GM15510 (cell line): ENCODE data around the gene GPR17.

ENCODE experiments used
- POLR2A ChIP-seq: IDR thresholded peaks from 3 replicates; pipeline ENCODE4 v1.6.1; 2011; ENCODE audit warnings: borderline replicate concordance; ENCODE audit not compliant: insufficient read length; ENCODE audit errors: extremely low read depth

The GPR17 gene

DNA sequence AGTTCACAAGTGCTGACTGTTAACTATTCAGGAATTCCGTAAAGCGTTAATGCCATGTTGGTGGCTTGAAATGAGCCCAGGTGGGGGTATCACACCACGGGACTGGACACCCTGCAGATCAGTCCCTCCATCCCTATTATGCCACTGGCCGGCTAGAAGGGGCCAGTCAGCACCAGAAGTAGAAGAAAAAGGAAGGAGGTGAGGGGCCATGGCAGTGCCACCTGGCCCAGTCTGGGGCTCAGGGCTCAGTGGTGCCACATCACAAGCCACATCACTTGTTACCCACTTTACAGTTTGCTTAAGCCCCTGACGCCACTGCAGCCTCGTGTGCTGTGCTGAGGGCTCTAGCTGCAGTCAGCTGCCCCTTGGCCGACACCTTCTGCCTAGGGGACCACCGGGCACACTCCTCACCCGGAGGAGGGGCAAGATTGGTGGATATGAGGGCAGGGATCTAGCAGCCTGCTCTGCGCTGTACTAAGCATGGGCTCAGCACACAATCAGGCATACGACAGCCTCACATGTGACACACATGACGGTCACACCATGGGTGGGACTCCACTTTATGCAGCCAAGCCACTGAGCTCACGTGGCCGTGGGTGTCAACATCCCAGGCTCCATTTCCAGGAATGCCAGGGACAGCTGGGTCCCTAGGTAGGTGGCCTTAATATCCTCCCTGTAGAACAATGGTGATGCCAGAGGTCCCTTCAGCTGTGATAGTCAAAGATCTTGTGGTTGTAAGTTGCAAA, 25.8 kb downstream of the GPR17 start:
- no peak for TF ChIP-seq POLR2A

DNA sequence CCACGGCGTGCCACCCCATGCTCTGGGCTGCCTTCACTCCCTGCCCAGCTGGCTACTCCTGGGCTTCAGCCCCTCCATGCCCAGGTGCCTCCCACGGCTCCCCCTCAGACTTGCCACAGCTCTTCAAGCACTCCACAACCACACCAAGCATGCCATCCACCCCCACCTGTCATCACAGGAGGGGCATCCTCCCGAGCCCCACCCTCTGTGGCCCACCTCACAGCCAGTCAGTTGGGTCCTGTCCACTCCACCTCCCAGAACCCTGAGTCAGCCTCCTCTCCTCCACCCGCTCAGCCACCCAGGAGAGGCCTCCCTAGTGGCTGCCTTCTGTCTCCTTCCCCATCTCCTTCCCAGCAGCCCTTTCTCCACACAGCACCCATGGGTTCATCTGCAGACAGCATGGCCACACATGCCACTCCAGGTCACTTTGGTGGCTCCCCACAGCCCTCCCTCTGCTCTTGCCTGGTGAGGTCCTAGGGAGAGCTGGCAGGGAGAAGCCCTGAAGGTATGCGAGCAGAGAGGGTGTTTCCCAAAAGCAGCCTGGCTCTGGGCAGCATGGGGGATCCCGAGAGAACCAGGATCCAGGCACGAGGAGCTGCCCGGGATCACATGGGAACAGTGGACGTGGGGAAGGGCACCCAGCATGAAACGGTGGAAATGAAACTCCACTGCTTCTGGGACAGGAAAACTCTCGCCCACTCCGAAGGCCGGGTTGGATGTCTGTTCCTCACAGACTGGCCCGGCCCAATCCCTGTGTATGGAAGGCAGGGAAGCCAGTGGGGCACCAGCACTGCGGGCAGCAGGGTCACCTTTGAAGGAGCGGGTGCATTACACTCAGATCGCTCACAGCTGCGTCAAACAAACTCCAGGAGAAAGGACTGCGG, 26.6 kb downstream of the GPR17 start:
- no peak for TF ChIP-seq POLR2A

DNA sequence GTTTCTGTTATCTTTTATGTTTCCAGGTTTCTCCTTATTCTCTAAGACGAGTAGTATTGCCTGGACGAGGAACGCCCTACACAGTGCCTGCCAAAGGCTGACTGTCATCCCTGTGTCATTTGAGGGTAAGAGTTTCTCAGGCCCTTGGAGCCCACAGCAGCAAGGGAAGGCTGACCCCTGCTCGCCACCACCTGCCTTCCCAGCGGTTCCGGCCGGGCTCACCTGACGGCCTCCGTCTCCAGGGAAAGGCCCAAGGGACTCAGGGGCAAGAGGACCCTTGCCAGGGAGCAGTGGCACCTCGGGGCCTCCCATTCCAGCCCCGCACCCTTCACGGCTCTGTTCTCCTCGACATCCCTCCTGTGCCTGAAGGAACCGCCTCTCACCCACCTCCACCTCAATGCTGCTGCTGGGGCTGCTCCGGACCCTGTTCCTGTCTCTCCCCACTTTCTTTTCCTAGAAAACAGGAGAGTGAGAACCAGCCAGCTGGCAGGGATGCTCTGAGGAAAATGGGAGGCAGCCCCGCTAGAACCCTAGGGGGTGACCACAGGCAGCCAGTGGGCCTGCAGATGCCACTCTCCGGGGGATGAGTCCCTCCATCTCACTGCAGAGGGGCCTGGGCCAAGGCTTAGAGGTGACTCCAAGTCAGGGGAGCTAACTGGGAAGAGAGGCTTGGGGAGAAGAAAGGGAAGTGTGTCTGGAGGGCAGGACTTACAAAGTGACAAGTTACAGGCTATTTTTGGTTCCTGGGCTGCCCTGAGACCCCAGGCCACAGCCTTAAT, 27.5 kb downstream of the GPR17 start:
- TF ChIP-seq POLR2A = no peak

DNA sequence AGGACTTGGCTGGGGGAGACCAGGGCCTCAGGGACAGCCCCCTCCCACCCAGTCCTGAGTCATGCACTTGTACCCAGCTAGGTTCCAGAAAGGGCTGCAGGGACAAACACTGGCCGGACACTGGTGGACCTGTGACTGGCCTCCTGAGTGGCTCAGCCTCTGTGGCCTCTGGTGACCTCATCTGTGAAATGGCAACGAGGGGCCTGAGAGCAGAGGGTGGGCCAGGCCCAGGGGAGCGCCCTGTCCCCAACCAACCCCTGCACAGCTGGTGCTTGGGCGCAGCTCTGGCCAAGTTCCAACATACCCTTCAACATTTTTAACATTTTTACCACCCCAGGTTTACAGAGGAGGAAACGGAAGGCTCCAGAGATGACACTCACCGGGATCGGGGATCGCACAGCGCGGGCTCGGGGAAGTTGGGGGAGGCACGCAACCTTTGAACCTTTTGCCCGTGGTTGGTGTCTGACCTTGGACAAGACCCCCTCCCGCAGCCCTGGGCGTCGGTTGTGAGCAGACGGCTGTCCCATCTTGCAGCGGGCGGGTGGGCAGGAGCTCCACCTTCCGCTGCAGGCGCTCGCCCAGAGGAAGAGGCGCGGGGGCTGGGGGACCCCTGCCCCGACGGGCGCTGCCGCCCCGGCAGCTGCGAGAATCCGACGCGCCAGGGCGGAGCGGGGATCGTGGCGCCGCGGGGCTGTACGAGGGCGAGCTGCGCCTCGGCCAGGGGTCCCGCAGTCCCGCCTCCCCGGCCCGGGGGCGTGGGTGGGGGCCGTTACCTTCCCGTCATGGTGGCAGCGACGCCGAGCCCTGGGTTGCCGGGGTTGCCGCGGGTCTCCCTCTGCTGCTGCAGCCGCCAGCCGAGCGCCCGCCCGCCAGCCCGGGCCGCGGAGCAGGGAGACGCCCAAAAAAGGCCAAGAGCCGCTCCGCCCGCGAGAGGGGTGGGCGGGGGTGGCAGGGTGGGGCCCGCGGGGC, 28.6 kb downstream of the GPR17 start:
- no peak for TF ChIP-seq POLR2A

DNA sequence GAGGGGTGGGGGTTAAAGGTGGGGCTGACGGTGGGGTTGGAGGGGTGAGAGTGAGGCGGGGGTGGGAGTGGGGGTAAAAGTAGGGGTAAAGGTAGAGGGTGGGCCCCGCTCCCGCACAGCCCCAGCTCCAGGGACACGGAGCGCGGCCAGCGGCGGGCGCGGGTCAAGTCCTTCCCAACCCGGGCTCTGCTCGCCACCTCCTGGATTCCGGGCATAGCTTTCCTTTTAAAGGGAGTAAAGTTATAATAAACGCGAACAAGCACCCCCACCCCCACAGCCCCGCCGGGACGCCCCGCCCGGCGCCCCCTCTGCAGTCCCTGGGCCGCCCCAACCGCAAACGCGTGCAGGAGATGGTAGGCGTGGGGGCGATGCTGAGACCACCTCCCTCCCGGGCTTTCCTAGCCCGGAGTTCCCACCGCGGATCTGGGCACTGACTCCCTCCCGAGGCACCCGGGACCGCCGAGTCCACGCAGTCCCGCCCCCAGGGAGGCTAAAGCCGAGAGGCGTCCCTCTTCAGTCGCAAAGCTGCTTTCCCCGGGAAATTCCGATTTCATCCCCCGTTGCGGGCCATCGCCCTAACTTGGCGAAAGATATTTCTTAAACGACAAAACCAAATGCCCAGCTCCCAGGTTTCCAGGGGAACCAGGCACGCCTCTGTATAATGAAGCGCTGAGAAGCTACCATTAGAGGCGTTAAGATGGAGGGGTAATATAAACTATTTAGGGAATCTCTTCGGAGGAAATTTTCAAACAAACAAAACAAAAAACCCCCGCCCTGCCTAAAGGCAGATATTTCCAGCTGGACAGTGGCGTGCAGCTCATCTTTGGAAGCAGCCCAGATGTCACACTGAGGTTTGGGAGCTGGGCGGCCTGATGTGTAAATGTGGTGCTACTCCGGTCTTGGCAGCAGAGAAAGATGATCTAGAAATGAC, 29.6 kb downstream of the GPR17 start, which contains the start of gene LIMS2:
Gene LIMS2, minus strand, starts transcription at position 200 of the 931 bp plus-strand sequence. CDS start 506 bp downstream, outside the sequence.
- no peak for TF ChIP-seq POLR2A

DNA sequence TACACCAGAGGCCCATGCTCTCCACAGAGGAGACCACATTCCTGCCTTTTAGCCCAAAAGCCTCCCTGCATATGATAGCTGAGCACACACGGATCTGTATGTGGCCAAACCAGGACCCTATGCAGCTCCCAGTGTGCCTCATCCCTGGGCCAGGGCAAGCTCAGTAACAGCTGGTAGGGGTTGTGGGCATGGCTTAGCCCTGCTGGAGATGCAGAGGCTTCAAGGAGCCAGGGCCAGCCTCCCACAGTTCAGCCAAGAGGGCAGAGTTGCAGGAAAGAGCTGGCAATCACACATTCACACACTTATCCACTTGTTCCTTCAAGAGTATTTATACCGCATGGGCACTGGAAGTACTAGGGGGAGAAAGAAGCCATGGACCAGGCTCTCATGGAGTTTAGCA, 31.0 kb downstream of the GPR17 start:
- no peak for TF ChIP-seq POLR2A

DNA sequence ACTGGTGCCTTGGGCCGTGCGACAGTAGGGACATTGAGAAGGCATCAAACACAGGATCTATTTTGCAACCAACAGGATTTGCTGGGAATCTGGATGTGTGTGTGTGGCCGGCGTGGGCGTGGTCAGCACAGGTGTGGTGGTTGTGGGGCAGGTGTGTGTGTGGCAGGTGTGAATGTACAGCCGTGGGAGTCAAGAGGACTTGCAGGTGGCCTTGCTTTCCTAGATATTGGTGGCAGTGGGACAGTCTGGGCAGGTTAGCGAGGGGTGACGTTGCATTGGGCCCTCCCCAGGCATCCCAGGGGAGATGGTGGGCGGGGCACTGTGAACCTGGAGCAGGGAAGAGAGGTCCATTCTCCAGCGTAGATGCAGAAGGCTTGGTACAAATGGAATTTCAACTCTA, 32.6 kb downstream of the GPR17 start:
- no peak for TF ChIP-seq POLR2A

DNA sequence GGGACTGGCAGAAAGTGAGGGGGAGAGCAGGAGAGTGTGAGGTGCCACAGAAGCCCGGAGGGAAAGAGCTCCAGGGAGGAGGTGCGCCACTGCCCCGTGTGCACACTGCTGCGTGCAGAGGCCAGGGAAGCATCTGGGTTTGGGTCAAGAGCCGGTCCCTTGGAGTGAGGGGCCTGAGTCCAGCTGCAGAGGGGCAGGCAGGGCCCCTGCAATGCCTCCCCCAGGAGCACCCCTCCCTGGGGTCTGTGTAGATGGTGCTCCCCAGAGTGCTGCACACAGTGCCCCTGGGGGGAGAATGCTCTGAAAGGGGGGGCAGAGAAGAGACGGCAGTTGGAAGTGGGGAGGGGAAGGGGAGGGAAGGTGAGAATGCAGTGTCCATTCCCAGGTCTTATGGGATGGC, 33.0 kb downstream of the GPR17 start:
- TF ChIP-seq POLR2A = no peak

DNA sequence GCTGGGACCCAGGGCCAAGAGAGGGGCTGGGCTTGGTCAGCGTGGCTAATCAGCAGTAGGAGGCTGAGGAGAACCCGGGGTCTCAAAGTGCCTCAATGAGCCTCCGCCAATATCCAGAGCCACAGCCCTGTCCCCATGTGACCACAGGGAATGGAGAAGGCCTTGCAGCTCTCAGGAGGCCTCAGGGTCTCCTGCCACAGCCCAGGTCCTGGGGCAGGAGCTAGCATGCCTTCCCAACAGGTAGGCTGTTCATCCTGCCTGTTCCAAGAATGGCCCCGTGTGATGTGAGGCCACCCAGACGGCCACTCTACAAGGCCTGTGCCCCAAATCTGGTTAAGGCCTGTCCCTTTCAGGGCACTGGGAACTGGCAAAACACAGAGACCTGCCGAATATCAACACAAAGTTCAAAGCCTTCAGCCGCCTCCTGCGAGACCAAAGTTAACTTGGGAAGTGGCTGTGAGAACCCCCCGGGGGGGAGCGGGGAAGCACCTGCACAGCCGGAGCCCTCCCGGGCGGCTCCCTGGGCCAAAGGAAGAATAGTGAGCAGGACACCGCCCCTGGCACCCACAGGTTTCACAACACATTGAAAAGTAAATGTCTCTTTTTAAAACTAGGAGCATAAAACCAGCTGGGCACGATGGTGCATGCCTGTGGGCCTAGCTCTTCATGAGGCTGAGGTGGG, 33.9 kb downstream of the GPR17 start:
- no peak for TF ChIP-seq POLR2A

DNA sequence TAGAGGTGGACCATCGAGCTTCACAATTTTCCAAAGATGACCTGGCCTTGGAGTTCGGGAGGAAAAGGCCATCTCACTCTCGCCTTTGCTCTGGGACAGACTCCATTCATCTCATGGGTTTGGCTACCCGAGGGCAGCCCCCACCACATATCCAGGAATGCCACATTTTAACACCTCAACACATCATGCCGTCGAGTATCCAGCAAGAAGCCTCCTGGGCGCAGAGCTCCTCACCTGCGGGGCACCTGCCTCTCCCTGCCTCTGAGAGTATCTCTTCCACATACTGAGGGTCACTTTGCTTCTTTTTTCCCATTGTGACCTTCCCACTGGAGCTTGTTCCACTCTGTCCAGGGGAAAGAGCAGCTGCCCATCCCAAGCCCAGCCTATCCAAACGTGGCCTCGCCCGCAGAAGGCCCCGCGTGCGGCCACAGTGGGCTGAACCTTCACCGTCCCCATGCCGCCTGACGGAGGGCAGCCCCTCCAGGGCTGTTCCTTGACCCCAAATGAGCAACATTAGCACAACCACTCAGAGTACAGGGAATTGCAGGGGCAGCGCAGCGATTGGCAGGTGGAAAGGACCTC, 34.8 kb downstream of the GPR17 start:
- TF ChIP-seq POLR2A = no peak

DNA sequence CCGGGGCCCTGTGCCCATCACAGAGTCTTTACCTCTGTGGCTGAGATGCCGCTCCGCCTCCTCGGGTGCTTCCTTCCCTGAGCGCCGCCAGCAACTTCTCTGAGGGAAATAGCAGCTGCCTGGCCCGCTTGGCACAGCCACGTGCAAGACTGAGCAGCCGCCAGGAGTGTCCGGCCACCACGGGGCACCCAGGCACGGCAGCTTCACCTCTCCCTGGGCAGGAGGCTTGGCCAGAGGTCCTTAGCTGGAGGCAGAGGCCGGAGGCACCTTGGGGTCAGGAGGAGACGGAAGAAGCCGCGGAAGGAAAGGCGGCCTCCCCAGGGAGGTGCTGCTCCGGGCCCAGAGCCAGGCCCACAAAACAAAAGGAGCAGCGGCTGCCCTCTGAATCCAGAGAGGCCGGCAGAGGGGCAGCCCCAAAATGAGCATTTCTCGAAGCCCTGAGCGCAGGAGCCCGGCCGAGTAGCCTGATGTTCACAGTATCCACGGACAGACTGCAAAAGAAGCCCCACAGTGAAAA, 35.4 kb downstream of the GPR17 start:
- no peak for TF ChIP-seq POLR2A
